DND-41 (cell line): ENCODE measurements around the gene FNDC3B.

Source experiments
- EZH2 ChIP-seq: IDR thresholded peaks from 3 replicates; pipeline ENCODE4 v1.6.1; 2012; ENCODE audit warnings: borderline replicate concordance, low read depth, mild to moderate bottlenecking, moderate library complexity, low read length, inconsistent platforms; ENCODE audit not compliant: severe bottlenecking
- TF ChIP-seq, protein P1 (sequence below): IDR thresholded peaks from 2 replicates; pipeline ENCODE4 v1.5.1; 2012; ENCODE audit warnings: borderline replicate concordance, low read length, moderate library complexity, mild to moderate bottlenecking; ENCODE audit not compliant: poor library complexity, severe bottlenecking; ENCODE audit errors: extremely low read depth

DNA sequence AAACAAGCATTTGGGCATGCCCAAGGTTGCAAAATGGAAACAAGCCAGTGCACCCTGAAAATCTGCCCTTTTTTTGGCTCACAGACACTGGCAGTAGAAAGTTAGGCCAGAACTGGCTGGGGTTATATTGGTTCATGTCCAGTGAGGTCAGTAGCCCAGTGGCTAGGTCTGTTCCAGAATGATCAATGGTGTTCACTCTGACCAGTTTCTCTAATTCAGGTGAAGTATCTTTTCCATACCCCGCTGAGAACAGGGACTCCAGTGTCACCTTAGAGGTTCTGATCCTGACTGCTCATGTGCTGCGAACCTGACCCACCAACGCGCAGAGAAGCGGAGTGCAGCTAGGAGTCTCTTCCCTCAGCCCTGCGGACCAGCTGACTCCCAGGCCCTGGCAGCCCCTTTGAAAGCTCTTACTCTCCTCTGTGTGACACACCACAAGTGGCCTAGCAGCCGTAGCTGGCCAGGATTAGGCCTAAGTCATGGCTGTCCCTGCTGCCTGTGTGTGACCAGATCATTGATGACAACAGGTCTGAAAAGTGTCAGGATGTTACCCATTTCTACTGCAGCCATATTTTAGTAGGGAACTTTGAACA is 285.3 kb downstream of the FNDC3B start:
- TF ChIP-seq, protein P1, sequence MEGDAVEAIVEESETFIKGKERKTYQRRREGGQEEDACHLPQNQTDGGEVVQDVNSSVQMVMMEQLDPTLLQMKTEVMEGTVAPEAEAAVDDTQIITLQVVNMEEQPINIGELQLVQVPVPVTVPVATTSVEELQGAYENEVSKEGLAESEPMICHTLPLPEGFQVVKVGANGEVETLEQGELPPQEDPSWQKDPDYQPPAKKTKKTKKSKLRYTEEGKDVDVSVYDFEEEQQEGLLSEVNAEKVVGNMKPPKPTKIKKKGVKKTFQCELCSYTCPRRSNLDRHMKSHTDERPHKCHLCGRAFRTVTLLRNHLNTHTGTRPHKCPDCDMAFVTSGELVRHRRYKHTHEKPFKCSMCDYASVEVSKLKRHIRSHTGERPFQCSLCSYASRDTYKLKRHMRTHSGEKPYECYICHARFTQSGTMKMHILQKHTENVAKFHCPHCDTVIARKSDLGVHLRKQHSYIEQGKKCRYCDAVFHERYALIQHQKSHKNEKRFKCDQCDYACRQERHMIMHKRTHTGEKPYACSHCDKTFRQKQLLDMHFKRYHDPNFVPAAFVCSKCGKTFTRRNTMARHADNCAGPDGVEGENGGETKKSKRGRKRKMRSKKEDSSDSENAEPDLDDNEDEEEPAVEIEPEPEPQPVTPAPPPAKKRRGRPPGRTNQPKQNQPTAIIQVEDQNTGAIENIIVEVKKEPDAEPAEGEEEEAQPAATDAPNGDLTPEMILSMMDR, result no peak
- no peak for TF ChIP-seq EZH2
